Measurements from ENCODE around the gene GAB2.

- no peak for TF ChIP-seq CTCF (IDR thresholded peaks at IDR 0.05)
- TF ChIP-seq POLR2AphosphoS5 (IDR thresholded peaks at IDR 0.05; ENCODE audit: low read depth, low read length) = no peak
Observed at GRCh38 chr11:78248191-78248590, 169.4 kb downstream of the GAB2 start.
